Heart left ventricle (tissue), 16 donors: ENCODE results near the gene PCDHA6. TPM values are rescaled to one million over a fixed set of nuclear protein-coding genes. Genes with fewer than 3 reads are reported as not detected.

Source experiments
- ATAC-seq, 4 donors: fragments of 200-7000 bp; cut with Tn5 transposase; one replicate each; pipeline ENCODE4 v1.9.1; 2020 to 2022; ENCODE audit warnings: moderate library complexity in 4 of 4, mild to moderate bottlenecking in 3 of 4, moderate number of reproducible peaks in 1 of 4
- DNase-seq, 5 donors: peaks; one replicate each; pipeline ENCODE4 v3.0.0-alpha.2; 2020
- H3K27ac ChIP-seq, 12 donors: fragments of 200-600 bp; sonication (generic) in 4 of 12; one replicate each; pipeline versions ENCODE4 v1.5.0 to v1.8.0; 2016 to 2022; ENCODE audit warnings: mild to moderate bottlenecking in 2 of 12
- H3K27me3 ChIP-seq, 9 donors: fragments of 200-600 bp; sonication (generic) in 2 of 9; one replicate each; pipeline versions ENCODE4 v1.5.1 to v1.8.0; 2016 to 2022; ENCODE audit warnings: mild to moderate bottlenecking in 3 of 9
- H3K36me3 ChIP-seq, 9 donors: fragments of 200-600 bp; sonication (generic) in 2 of 9; one replicate each; pipeline versions ENCODE4 v1.5.0 to v1.8.0; 2018 to 2022; ENCODE audit warnings: mild to moderate bottlenecking in 2 of 9
- H3K4me1 ChIP-seq, 12 donors: fragments of 200-600 bp; sonication (generic) in 4 of 12; one replicate each; pipeline versions ENCODE4 v1.5.0 to v1.8.0; 2016 to 2022; ENCODE audit warnings: mild to moderate bottlenecking in 3 of 12
- H3K4me3 ChIP-seq, 12 donors: fragments of 200-600 bp; sonication (generic) in 4 of 12; one replicate each; pipeline versions ENCODE4 v1.5.0 to v1.8.0; 2017 to 2022; ENCODE audit warnings: mild to moderate bottlenecking in 9 of 12, moderate library complexity in 4 of 12
- H3K9me3 ChIP-seq, 12 donors: fragments of 200-600 bp; sonication (generic) in 4 of 12; one replicate each; pipeline versions ENCODE4 v1.5.0 to v1.8.0; 2016 to 2022; ENCODE audit warnings: mild to moderate bottlenecking in 1 of 12
- POLR2A ChIP-seq, 2 donors: fragments of 450-650 bp; IDR thresholded peaks; one replicate each; pipeline ENCODE4 v1.6.1; 2017; ENCODE audit warnings: antibody characterized with exemption in 2 of 2, mild to moderate bottlenecking in 2 of 2, moderate library complexity in 2 of 2
- WGBS, 4 donors: extraction: QIAGEN DNeasy Blood & Tissue Kit in 2 of 4; methylation state at CpG; one replicate each; pipeline versions ENCODE4 v1.1.5 to v1.1.7; 2013 to 2018; 5-methylcytosine and 5-hydroxymethylcytosine counted together
- intact Hi-C, 10 donors: fragments of 100-400 bp; cut with DNase I; formaldehyde crosslinking; loops; one replicate each; pipeline versions ENCODE4 v1.11.1 to v1.14.2; 2022
- polyA plus RNA-seq, 2 donors: library from polyadenylated mRNA; stranded (reverse); fragments of 200-250 nt; gene quantifications; one replicate each; pipeline ENCODE4 v1.2.3, GENCODE V29; 2013
- total RNA-seq, 9 donors: library from RNA; depleted of rRNA in 2 of 9; stranded (reverse); fragments of >200 nt in 2 of 9; fragmentation: NEBNext Ultra II Directional in 3 of 9; extraction: Animal tissue kit (Norgen Biotek cat#: 25700) in 3 of 9; gene quantifications; one replicate each; pipeline versions ENCODE4 v1.1.0 to v1.2.4, GENCODE V29; 2016 to 2023
- TF ChIP-seq, protein P1 (sequence below), 12 donors: fragments of 200-600 bp; sonication (generic) in 4 of 12; IDR thresholded peaks; one replicate each; pipeline versions ENCODE4 v1.5.0 to v1.8.0; 2018 to 2022; ENCODE audit warnings: antibody characterized with exemption in 12 of 12, mild to moderate bottlenecking in 5 of 12
- donor health status: ischemic (EF 13 %, LVEDD 7.1; RV severe dilation, severe dysfunction).
- donor health status: healthy with polysubstance abuse.
- donor health status: DM: no; HTN: yes; CAD: no.
- donor health status: DM: no; HTN: no; CAD: no.
- donor health status: ischemic (EF 25% LVEDD 6.9; RV normal size, moderate dysfunction).
- donor health status: ischemic (EF 25% LVEDD 5.7; RV mildly dilated, moderate dysfunction).
- donor health status: healthy.
- donor health status: DM: yes; HTN: yes; CAD: no.
- donor health status: ischemic (EF 35%, LVEDD 5.7; RV mildly dilated, moderate dysfunction).
- donor health status: nonischemic (EF 11% LVEDD 7.7; RV severe dilation, severe dysfunction).
- donor health status: DM: yes; HTN: yes; CAD: no.
- donor health status: PGD.
- donor health status: ischemic (EF 29% LVEDD 5.4; RV normal size, mild dysfunction).
- donor health status: nonischemic (EF 23%, LVEDD 6.1; RV moderate dilation, normal function).

PCDHA6 gene
- total and polyA plus RNA-seq, 11 donors, result 0.10 to 0.36 (median 0.29) TPM; not detected in 5

DNA sequence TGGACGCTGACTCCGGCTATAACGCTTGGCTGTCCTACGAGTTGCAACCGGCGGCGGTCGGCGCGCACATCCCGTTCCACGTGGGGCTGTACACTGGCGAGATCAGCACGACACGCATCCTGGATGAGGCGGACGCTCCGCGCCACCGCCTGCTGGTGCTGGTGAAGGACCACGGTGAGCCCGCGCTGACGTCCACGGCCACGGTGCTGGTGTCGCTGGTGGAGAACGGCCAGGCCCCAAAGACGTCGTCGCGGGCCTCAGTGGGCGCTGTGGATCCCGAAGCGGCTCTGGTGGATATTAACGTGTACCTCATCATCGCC lies 49.5 kb downstream of the PCDHA6 start:
- intact Hi-C loops, result loop anchor here in 1 of 10 donors (10.0 kb wide), 1 partner anchor 168 kb away; no protein-coding TSS in a partner anchor
- H3K27me3 ChIP-seq, result peaks cover 0 to 90% (median 30%) of the 10 kb centered on the region in 9 donors

More for the DNA sequence above, 49.5 kb downstream of the PCDHA6 start:
- TF ChIP-seq POLR2A (IDR thresholded peaks at IDR 0.05), result no peak
- TF ChIP-seq, protein P1, sequence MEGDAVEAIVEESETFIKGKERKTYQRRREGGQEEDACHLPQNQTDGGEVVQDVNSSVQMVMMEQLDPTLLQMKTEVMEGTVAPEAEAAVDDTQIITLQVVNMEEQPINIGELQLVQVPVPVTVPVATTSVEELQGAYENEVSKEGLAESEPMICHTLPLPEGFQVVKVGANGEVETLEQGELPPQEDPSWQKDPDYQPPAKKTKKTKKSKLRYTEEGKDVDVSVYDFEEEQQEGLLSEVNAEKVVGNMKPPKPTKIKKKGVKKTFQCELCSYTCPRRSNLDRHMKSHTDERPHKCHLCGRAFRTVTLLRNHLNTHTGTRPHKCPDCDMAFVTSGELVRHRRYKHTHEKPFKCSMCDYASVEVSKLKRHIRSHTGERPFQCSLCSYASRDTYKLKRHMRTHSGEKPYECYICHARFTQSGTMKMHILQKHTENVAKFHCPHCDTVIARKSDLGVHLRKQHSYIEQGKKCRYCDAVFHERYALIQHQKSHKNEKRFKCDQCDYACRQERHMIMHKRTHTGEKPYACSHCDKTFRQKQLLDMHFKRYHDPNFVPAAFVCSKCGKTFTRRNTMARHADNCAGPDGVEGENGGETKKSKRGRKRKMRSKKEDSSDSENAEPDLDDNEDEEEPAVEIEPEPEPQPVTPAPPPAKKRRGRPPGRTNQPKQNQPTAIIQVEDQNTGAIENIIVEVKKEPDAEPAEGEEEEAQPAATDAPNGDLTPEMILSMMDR (IDR thresholded peaks at IDR 0.05), result no peak
- DNase-seq (no peak), ATAC-seq (no peak)
- peaks cover 0 to 44% (median 11%) of the 10 kb centered on the region in 12 donors for H3K9me3 ChIP-seq
- no peaks in the 10 kb centered on the region for H3K36me3 ChIP-seq
- no peak overlapping the region for H3K27ac ChIP-seq
- WGBS, 4 donors, result 34 to 44% (median 40%) methylated on average over 5 to 37 of the region's 37 CpGs
- H3K4me1 ChIP-seq, result no peaks in the 10 kb centered on the region
- no peak overlapping the region for H3K4me3 ChIP-seq

Other genes with a start within 250 kb of the PCDHA6 start
- 100 to 1,000 TPM in 2 of 9 donors, 10 to 100 TPM in 7; 16.6 to 220 (median 26.7) TPM for gene CD14, start 194.8 kb upstream of the PCDHA6 start, total RNA-seq
- gene CD14, start 194.8 kb upstream of the PCDHA6 start, polyA plus RNA-seq, result 10 to 100 TPM in 1 of 2 donors, 1 to 10 TPM in 1; 9.9 to 20.3 TPM
- gene TMCO6, start 188.5 kb upstream of the PCDHA6 start, total RNA-seq, result 10 to 100 TPM in 1 of 9 donors, 1 to 10 TPM in 8; 2.2 to 11.7 (median 3.3) TPM
- 1 to 10 TPM; 3.9 to 8.7 TPM for gene TMCO6, start 188.5 kb upstream of the PCDHA6 start, polyA plus RNA-seq
- gene NDUFA2, start 180.3 kb upstream of the PCDHA6 start, total RNA-seq, result 100 to 1,000 TPM in 8 of 9 donors, 10 to 100 TPM in 1; 84.0 to 156 (median 115) TPM
- gene NDUFA2, start 180.3 kb upstream of the PCDHA6 start, polyA plus RNA-seq, result 100 to 1,000 TPM; 205 to 550 TPM
- 100 to 1,000 TPM in 2 of 9 donors, 10 to 100 TPM in 7; 60.9 to 147 (median 79.0) TPM for gene IK, start 180.1 kb upstream of the PCDHA6 start, total RNA-seq
- 10 to 100 TPM; 54.4 to 97.6 TPM for gene IK, start 180.1 kb upstream of the PCDHA6 start, polyA plus RNA-seq
- 10 to 100 TPM in 8 of 9 donors, 1 to 10 TPM in 1; 9.6 to 17.5 (median 12.2) TPM for gene WDR55, start 163.1 kb upstream of the PCDHA6 start, total RNA-seq
- gene WDR55, start 163.1 kb upstream of the PCDHA6 start, polyA plus RNA-seq, result 10 to 100 TPM; 11.0 to 19.3 TPM
- gene DND1, start 154.4 kb upstream of the PCDHA6 start, total RNA-seq, result under 1 TPM in 7 of 9 donors, not detected in 2; 0.16 to 0.75 (median 0.51) TPM
- under 1 TPM; 0.53 to 0.95 TPM for gene DND1, start 154.4 kb upstream of the PCDHA6 start, polyA plus RNA-seq
- 10 to 100 TPM; 31.3 to 43.9 (median 36.0) TPM for gene HARS1, start 136.6 kb upstream of the PCDHA6 start, total RNA-seq
- gene HARS1, start 136.6 kb upstream of the PCDHA6 start, polyA plus RNA-seq, result 10 to 100 TPM; 45.3 to 58.6 TPM
- gene HARS2, start 136.5 kb upstream of the PCDHA6 start, total RNA-seq, result 10 to 100 TPM; 20.0 to 31.7 (median 24.6) TPM
- gene HARS2, start 136.5 kb upstream of the PCDHA6 start, polyA plus RNA-seq, result 10 to 100 TPM; 17.4 to 31.3 TPM
- gene ZMAT2, start 127.5 kb upstream of the PCDHA6 start, total RNA-seq, result 10 to 100 TPM; 25.0 to 39.5 (median 33.9) TPM
- gene ZMAT2, start 127.5 kb upstream of the PCDHA6 start, polyA plus RNA-seq, result 10 to 100 TPM; 56.0 to 72.9 TPM
- gene PCDHA1, start 41.8 kb upstream of the PCDHA6 start, total RNA-seq, result under 1 TPM in 1 of 9 donors, not detected in 8; 0.08 TPM
- not detected for gene PCDHA1, start 41.8 kb upstream of the PCDHA6 start, polyA plus RNA-seq
- under 1 TPM in 1 of 9 donors, not detected in 8; 0.07 TPM for gene PCDHA2, start 33.1 kb upstream of the PCDHA6 start, total RNA-seq
- gene PCDHA2, start 33.1 kb upstream of the PCDHA6 start, polyA plus RNA-seq, result under 1 TPM in 1 of 2 donors, not detected in 1; 0.01 TPM
- under 1 TPM in 8 of 9 donors, not detected in 1; 0.07 to 0.39 (median 0.22) TPM for gene PCDHA3, start 26.9 kb upstream of the PCDHA6 start, total RNA-seq
- gene PCDHA3, start 26.9 kb upstream of the PCDHA6 start, polyA plus RNA-seq, result under 1 TPM in 1 of 2 donors, not detected in 1; 0.01 TPM
- gene PCDHA4, start 20.9 kb upstream of the PCDHA6 start, total RNA-seq, result under 1 TPM in 6 of 9 donors, not detected in 3; 0.02 to 0.21 (median 0.13) TPM
- under 1 TPM in 1 of 2 donors, not detected in 1; 0.03 TPM for gene PCDHA4, start 20.9 kb upstream of the PCDHA6 start, polyA plus RNA-seq
- under 1 TPM in 4 of 9 donors, not detected in 5; 0.07 to 0.20 (median 0.08) TPM for gene PCDHA5, start 6.3 kb upstream of the PCDHA6 start, total RNA-seq
- gene PCDHA5, start 6.3 kb upstream of the PCDHA6 start, polyA plus RNA-seq, result under 1 TPM in 1 of 2 donors, not detected in 1; 0.04 TPM
- under 1 TPM in 4 of 9 donors, not detected in 5; 0.11 to 0.27 (median 0.20) TPM for gene PCDHA7, start 6.3 kb downstream of the PCDHA6 start, total RNA-seq
- under 1 TPM in 1 of 2 donors, not detected in 1; 0.03 TPM for gene PCDHA7, start 6.3 kb downstream of the PCDHA6 start, polyA plus RNA-seq
- under 1 TPM in 4 of 9 donors, not detected in 5; 0.08 to 0.32 (median 0.12) TPM for gene PCDHA8, start 13.2 kb downstream of the PCDHA6 start, total RNA-seq
- gene PCDHA8, start 13.2 kb downstream of the PCDHA6 start, polyA plus RNA-seq, result not detected
- gene PCDHA9, start 20.4 kb downstream of the PCDHA6 start, total RNA-seq, result under 1 TPM in 3 of 9 donors, not detected in 6; 0.07 to 0.15 (median 0.08) TPM
- not detected for gene PCDHA9, start 20.4 kb downstream of the PCDHA6 start, polyA plus RNA-seq
- under 1 TPM in 7 of 9 donors, not detected in 2; 0.04 to 0.41 (median 0.19) TPM for gene PCDHA10, start 27.9 kb downstream of the PCDHA6 start, total RNA-seq
- gene PCDHA10, start 27.9 kb downstream of the PCDHA6 start, polyA plus RNA-seq, result under 1 TPM; under 0.01 to 0.01 TPM
- under 1 TPM in 2 of 9 donors, not detected in 7; 0.08 to 0.13 TPM for gene PCDHA11, start 41.0 kb downstream of the PCDHA6 start, total RNA-seq
- not detected for gene PCDHA11, start 41.0 kb downstream of the PCDHA6 start, polyA plus RNA-seq
- under 1 TPM in 4 of 9 donors, not detected in 5; 0.08 to 0.97 (median 0.09) TPM for gene PCDHA12, start 47.3 kb downstream of the PCDHA6 start, total RNA-seq
- not detected for gene PCDHA12, start 47.3 kb downstream of the PCDHA6 start, polyA plus RNA-seq
- under 1 TPM in 2 of 9 donors, not detected in 7; 0.12 to 0.38 TPM for gene PCDHA13, start 54.2 kb downstream of the PCDHA6 start, total RNA-seq
- gene PCDHA13, start 54.2 kb downstream of the PCDHA6 start, polyA plus RNA-seq, result under 1 TPM in 1 of 2 donors, not detected in 1; 0.01 TPM
- under 1 TPM in 6 of 9 donors, not detected in 3; 0.08 to 0.88 (median 0.14) TPM for gene PCDHAC1, start 98.3 kb downstream of the PCDHA6 start, total RNA-seq
- not detected for gene PCDHAC1, start 98.3 kb downstream of the PCDHA6 start, polyA plus RNA-seq
- 1 to 10 TPM in 2 of 9 donors, under 1 TPM in 7; 0.07 to 2.2 (median 0.47) TPM for gene PCDHAC2, start 138.5 kb downstream of the PCDHA6 start, total RNA-seq
- gene PCDHAC2, start 138.5 kb downstream of the PCDHA6 start, polyA plus RNA-seq, result under 1 TPM in 1 of 2 donors, not detected in 1; 0.07 TPM
- gene PCDHB1, start 223.4 kb downstream of the PCDHA6 start, total RNA-seq, result under 1 TPM in 2 of 9 donors, not detected in 7; 0.04 to 0.05 TPM
- not detected for gene PCDHB1, start 223.4 kb downstream of the PCDHA6 start, polyA plus RNA-seq